ENCODE measurements around the gene RARG.

DNA sequence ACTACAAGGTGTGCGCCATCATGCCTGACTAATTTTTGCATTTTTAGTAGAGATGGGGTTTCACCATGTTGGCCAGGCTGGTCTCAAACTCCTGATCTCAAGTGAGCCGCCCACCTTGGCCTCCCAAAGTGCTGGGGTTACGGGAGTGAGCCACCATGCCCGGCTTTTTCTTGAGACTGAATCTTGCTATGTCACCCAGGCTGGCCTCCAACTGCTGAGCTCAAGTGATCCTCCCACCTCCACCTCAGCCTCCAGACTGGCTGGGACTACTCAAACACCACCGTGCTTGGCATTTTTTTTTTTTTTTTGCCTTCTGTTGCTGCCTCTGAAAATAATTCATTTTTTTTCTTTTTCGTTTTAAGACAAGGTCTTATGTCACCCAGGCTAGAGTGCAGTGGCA is 27.9 kb upstream of the RARG start:
- no peak for TF ChIP-seq EZH2 (IDR thresholded peaks at IDR 0.05; ENCODE audit: low read length, unreplicated experiment)
- no peak for TF ChIP-seq CTCF (conservative IDR thresholded peaks at IDR 0.05; ENCODE audit: low read depth, low read length)
- TF ChIP-seq EZH2phosphoT487 (IDR thresholded peaks at IDR 0.05; ENCODE audit: borderline replicate concordance, low read length), result no peak

Measured in PC-3 (cell line).